GM12878 (cell line): Measurements from ENCODE around the gene TMEM120B. TPM values are rescaled to one million over a fixed set of nuclear protein-coding genes. Genes with fewer than 3 reads are reported as not detected.

Source experiments
- ATAC-seq: fragments of 200-7000 bp; cut with Tn5 transposase; 3 replicates; pipeline ENCODE4 v1.9.1; 2020; ENCODE audit warnings: mild to moderate bottlenecking, moderate library complexity
- BruUV-seq: library from RNA; stranded (reverse); fragments of 400-500 nt; replicated peaks from 2 replicates; lab custom pipeline; 2021; lab: Mats Ljungman, UMichigan
- CTCF ChIA-PET: fragments of 300-600 bp; sonication (Branson Sonifier 250); formaldehyde crosslinking; extraction: SDS; loops from one replicate; lab custom pipeline; 2021; ENCODE audit warnings: inconsistent platforms; lab: Yijun Ruan, JAX
- POLR2A ChIA-PET: fragments of 350-600 bp; formaldehyde crosslinking; extraction: SDS; loops from one replicate; lab custom pipeline; 2021; ENCODE audit warnings: inconsistent platforms; lab: Charles Lee
- RAD21 ChIA-PET: fragments of 300-600 bp; sonication (Branson Sonifier 250); formaldehyde crosslinking; loops from one replicate; lab custom pipeline; 2023; ENCODE audit warnings: antibody characterized with exemption; ENCODE audit not compliant: unreplicated experiment; lab: Charles Lee
- SMC1A ChIA-PET: fragments of 300-600 bp; sonication (Branson Sonifier 250); formaldehyde crosslinking; loops from one replicate; lab custom pipeline; 2023; ENCODE audit not compliant: unreplicated experiment, uncharacterized antibody; lab: Charles Lee
- DNase-seq: peaks from one replicate; pipeline ENCODE4 v3.0.0-alpha.2; 2011; ENCODE audit warnings: low read depth, low spot score
- FAIRE-seq: peaks from 3 replicates; lab custom pipeline; 2011; peaks lifted over from hg19 to GRCh38; lab: Jason Lieb, UNC
- H2AFZ ChIP-seq: 2 replicates; pipeline ENCODE4 v1.6.0; 2011; ENCODE audit warnings: low read depth, low read length, control low read depth; ENCODE audit not compliant: control insufficient read depth
- H3K27ac ChIP-seq: 2 replicates; pipeline ENCODE4 v1.5.1; 2011; ENCODE audit warnings: control low read depth; ENCODE audit not compliant: control insufficient read depth, insufficient read depth
- H3K27me3 ChIP-seq, 2 experiments: replicated peaks in 1 of 2; 2 replicates each; pipeline versions ENCODE4 v1.6.0 to v1.6.1; 2011; ENCODE audit warnings: low read length in 1 of 2; ENCODE audit not compliant: control insufficient read depth in 2 of 2, insufficient read depth in 2 of 2
- H3K36me3 ChIP-seq, 2 experiments: 2 replicates each; pipeline ENCODE4 v1.5.1; 2011; ENCODE audit warnings: low read length in 1 of 2; ENCODE audit not compliant: control insufficient read depth in 2 of 2, insufficient read depth in 2 of 2
- H3K4me1 ChIP-seq: 2 replicates; pipeline ENCODE4 v1.6.1; 2011; ENCODE audit warnings: mild to moderate bottlenecking, low read length, moderate library complexity, mixed read lengths; ENCODE audit not compliant: control insufficient read depth, insufficient read depth
- H3K4me2 ChIP-seq: 2 replicates; pipeline ENCODE4 v1.6.0; 2011; ENCODE audit warnings: control low read depth; ENCODE audit not compliant: control insufficient read depth, insufficient read depth
- H3K4me3 ChIP-seq: fragments of 200-600 bp; sonication (generic); 2 replicates; pipeline ENCODE4 v1.5.1; 2016
- H3K79me2 ChIP-seq: 2 replicates; pipeline ENCODE4 v1.6.0; 2011; ENCODE audit warnings: low read length; ENCODE audit not compliant: control insufficient read depth, insufficient read depth
- H3K9ac ChIP-seq: 2 replicates; pipeline ENCODE4 v1.8.0; 2011; ENCODE audit warnings: low read length, control low read depth, mixed read lengths; ENCODE audit not compliant: control insufficient read depth, insufficient read depth
- H3K9me3 ChIP-seq: replicated peaks from 3 replicates; pipeline ENCODE4 v1.5.1; 2011; ENCODE audit warnings: mild to moderate bottlenecking, low read length; ENCODE audit not compliant: control insufficient read depth, insufficient read depth
- H4K20me1 ChIP-seq: 2 replicates; pipeline ENCODE4 v1.6.0; 2011; ENCODE audit not compliant: control insufficient read depth, insufficient read depth
- EGR1 ChIP-seq, 2 experiments: IDR thresholded peaks; 1 replicate in 1 of 2; 2 replicates in 1 of 2; pipeline ENCODE4 v1.6.1; 2011 to 2012; ENCODE audit warnings: low read depth in 2 of 2, low read length in 2 of 2, borderline replicate concordance in 1 of 2, mild to moderate bottlenecking in 1 of 2, moderate library complexity in 1 of 2
- FOXK2 ChIP-seq: fragments of 450-650 bp; IDR thresholded peaks from 2 replicates; pipeline ENCODE4 v1.6.1; 2017; ENCODE audit warnings: mild to moderate bottlenecking, moderate library complexity
- FOXM1 ChIP-seq: IDR thresholded peaks from 2 replicates; pipeline ENCODE4 v1.6.1; 2012; ENCODE audit warnings: low read depth, mild to moderate bottlenecking, inconsistent platforms, low read length, moderate library complexity
- HCFC1 ChIP-seq: fragments of 150-350 bp; IDR thresholded peaks from 2 replicates; pipeline ENCODE4 v1.6.1; 2014; ENCODE audit warnings: low read length
- JUNB ChIP-seq: IDR thresholded peaks from 2 replicates; pipeline ENCODE4 v1.6.1; 2016; ENCODE audit warnings: antibody characterized with exemption, mild to moderate bottlenecking
- NFYA ChIP-seq: IDR thresholded peaks from 2 replicates; pipeline ENCODE4 v1.6.1; 2011; ENCODE audit warnings: low read depth, mild to moderate bottlenecking, low read length, improper control_type of control experiment, borderline replicate concordance
- SMARCA5 ChIP-seq: fragments of 450-650 bp; IDR thresholded peaks from 2 replicates; pipeline ENCODE4 v1.6.1; 2017; ENCODE audit warnings: mild to moderate bottlenecking
- SUPT20H ChIP-seq: IDR thresholded peaks from 2 replicates; pipeline ENCODE4 v1.6.1; 2011; ENCODE audit warnings: low read depth, mild to moderate bottlenecking, low read length, moderate library complexity, borderline replicate concordance; ENCODE audit not compliant: control insufficient read depth
- WGBS: methylation state at CpG from one replicate; pipeline ENCODE4 v1.1.6; 2016; ENCODE audit warnings: low lambda C conversion rate; ENCODE audit not compliant: insufficient replicate concordance, insufficient coverage; ENCODE audit errors: missing lambda C conversion rate; 5-methylcytosine and 5-hydroxymethylcytosine counted together
- in situ Hi-C: fragments of 300-500 bp; cut with MboI; formaldehyde crosslinking; loops from 9 replicates; pipeline ENCODE4 v1.14.3; 2018; ENCODE audit warnings: mixed read lengths
- intact Hi-C: fragments of 100-400 bp; cut with micrococcal nuclease; formaldehyde crosslinking; loops from one replicate; pipeline ENCODE4 v1.14.2; 2022; ENCODE audit not compliant: unreplicated experiment
- polyA plus RNA-seq, 11 experiments: library from polyadenylated mRNA; depleted of rRNA in 4 of 11; unstranded in 6 of 11; stranded (reverse) in 5 of 11; fragments of >200 nt; fragmentation: Nextera tagmentation in 4 of 11; fragmentation: Illumina TruSeq in 1 of 11; extraction: Ambion mirVana in 4 of 11; extraction: Trizol in 1 of 11; gene quantifications; 1 replicate in 1 of 11; 2 replicates in 10 of 11; pipeline versions ENCODE4 v1.2.1 to v1.2.3, GENCODE V29; 2011 to 2016; ENCODE audit warnings: inconsistent platforms in 2 of 11, missing spikeins in 2 of 11, low read depth in 1 of 11
- total RNA-seq, 4 experiments: library from RNA; depleted of rRNA in 3 of 4; stranded (reverse); fragments of >200 nt in 3 of 4; fragmentation: Illumina TruSeq in 1 of 4; extraction: Trizol in 1 of 4; gene quantifications; 2 replicates each; pipeline versions ENCODE4 v1.2.1 to v1.2.3, GENCODE V29; 2013 to 2021

The TMEM120B gene
- total and polyA plus RNA-seq, 10 of the 15 experiments (the other 5 are each of a cell fraction or from before 2014, with no cell fraction given) = 4.0 to 26.2 (median 9.2) TPM

- no peak for TF ChIP-seq SUPT20H
- no peak for TF ChIP-seq FOXK2
- TF ChIP-seq FOXM1 = no peak
- no peak for TF ChIP-seq EGR1 (IDR thresholded peaks at IDR 0.05; ENCODE audit: borderline replicate concordance in 1 of 2, low read depth in 2 of 2, low read length in 2 of 2)
- TF ChIP-seq HCFC1 = no peak
These were observed 74.8 kb downstream of the TMEM120B start (continued) for GRCh38 chr12:121787063-121788025.

- SMC1A ChIA-PET = interaction anchor here (1.0 to 1.9 kb wide), 2 partner anchors 14 to 104 kb away, joined by 3 to 10 read pairs; no protein-coding TSS in a partner anchor
- Histone ChIP-seq H3K9ac (peak overlapping the region; percentile 59), H3K4me2 (peak overlapping the region; percentile 32), H3K4me1 (peaks cover 72% of the 10 kb centered on the region), H3K36me3 (peaks cover 3 to 10% of the 10 kb centered on the region in 2 experiments; a peak in 2 of 4 replicates), H3K4me3 (peak overlapping the region; percentile 23), H3K79me2 (peaks cover 85% of the 10 kb centered on the region), H3K27ac (peak overlapping the region; percentile 90), H3K27me3 (no peaks in the 10 kb centered on the region), H2AFZ (no peak overlapping the region), H4K20me1 (no peaks in the 10 kb centered on the region), H3K9me3 (no peaks in the 10 kb centered on the region)
- RAD21 ChIA-PET = interaction anchor here (0.6 to 9.7 kb wide), 5 partner anchors 8 to 954 kb away, joined by 3 to 230 read pairs (median 4); partner anchors contain the start of gene PSMD9
- DNase-seq = no peak
- intact Hi-C loops (no loop called here), in situ Hi-C loops (no loop called here)
- TF ChIP-seq SMARCA5 (0 out of 2 replicates have a peak, but pooled peaks have one; percentile 36), NFYA (no peak), JUNB (no peak)
- CTCF ChIA-PET = interaction anchor here (0.8 to 16.2 kb wide), 4 partner anchors 10 to 100 kb away, joined by 3 to 492 read pairs (median 6); partner anchors contain the start of gene PSMD9
- POLR2A ChIA-PET = interaction anchor here (0.5 to 1.5 kb wide), 4 partner anchors 14 to 76 kb away, joined by 3 to 22 read pairs (median 6); partner anchors contain the start of gene TMEM120B
- BruUV-seq = no TSS peak
- 14% methylated on average over 7 of the region's 7 CpGs for WGBS
- FAIRE-seq = no peak
- 0 out of 3 replicates have a peak, but pooled peaks have one; percentile 2 for ATAC-seq
These were observed 75.7 kb downstream of the TMEM120B start for GRCh38 chr12:121788176-121788818.
